SK-N-SH treated with all-trans-retinoic acid at 6 μM for 48 hours (cell line): ENCODE data around the gene CAPN10.

Source experiments
- ARNTL ChIP-seq: fragments of 450-650 bp; formaldehyde crosslinking; IDR thresholded peaks from 2 replicates; pipeline ENCODE4 v1.5.0; 2020; ENCODE audit warnings: low read depth, mild to moderate bottlenecking, moderate library complexity, borderline replicate concordance
- CREB5 ChIP-seq: fragments of 250-450 bp; sonication (Bioruptor Pico); IDR thresholded peaks from 2 replicates; pipeline ENCODE4 v1.5.1; 2020; ENCODE audit warnings: low read depth, mild to moderate bottlenecking, moderate library complexity
- CSDC2 ChIP-seq: fragments of 250-450 bp; sonication (Bioruptor Pico); IDR thresholded peaks from 2 replicates; pipeline ENCODE4 v1.5.0; 2020; ENCODE audit warnings: mild to moderate bottlenecking, moderate library complexity
- CSRNP3 ChIP-seq: fragments of 250-450 bp; sonication (Bioruptor Pico); IDR thresholded peaks from 2 replicates; pipeline ENCODE4 v1.5.1; 2021; ENCODE audit warnings: mild to moderate bottlenecking, moderate library complexity
- PATZ1 ChIP-seq: fragments of 250-450 bp; sonication (Bioruptor Pico); IDR thresholded peaks from 2 replicates; pipeline ENCODE4 v1.8.0; 2020; ENCODE audit warnings: mild to moderate bottlenecking, moderate library complexity, borderline replicate concordance
- RARB ChIP-seq: fragments of 250-450 bp; sonication (Bioruptor Pico); IDR thresholded peaks from 2 replicates; pipeline ENCODE4 v1.8.0; 2021; ENCODE audit warnings: mild to moderate bottlenecking, moderate library complexity
- TCF4 ChIP-seq: fragments of 250-450 bp; sonication (Bioruptor Pico); IDR thresholded peaks from 2 replicates; pipeline ENCODE4 v1.8.0; 2021; ENCODE audit warnings: mild to moderate bottlenecking, moderate library complexity, borderline replicate concordance
- TSHZ2 ChIP-seq: fragments of 250-450 bp; sonication (Bioruptor Pico); IDR thresholded peaks from 2 replicates; pipeline ENCODE4 v1.5.0; 2020; ENCODE audit warnings: mild to moderate bottlenecking, moderate library complexity
- ZC3H10 ChIP-seq: fragments of 250-450 bp; sonication (Bioruptor Pico); IDR thresholded peaks from 2 replicates; pipeline ENCODE4 v1.5.1; 2021; ENCODE audit warnings: mild to moderate bottlenecking, moderate library complexity
- ZFP30 ChIP-seq: fragments of 450-650 bp; formaldehyde crosslinking; IDR thresholded peaks from 2 replicates; pipeline ENCODE4 v1.5.0; 2022; ENCODE audit warnings: mild to moderate bottlenecking, moderate library complexity
- ZNF8 ChIP-seq: fragments of 450-650 bp; formaldehyde crosslinking; IDR thresholded peaks from 2 replicates; pipeline ENCODE4 v1.5.0; 2020; ENCODE audit warnings: mild to moderate bottlenecking, moderate library complexity
- TF ChIP-seq, protein P1 (sequence below): fragments of 250-450 bp; sonication (Bioruptor Pico); IDR thresholded peaks from 2 replicates; pipeline ENCODE4 v1.8.0; 2021; ENCODE audit warnings: low read depth, mild to moderate bottlenecking, moderate library complexity, borderline replicate concordance

GRCh38 chr2:240539906-240540305 lies 46.6 kb upstream of the CAPN10 start:
- TF ChIP-seq PATZ1 (CRISPR knock-in tag) (no peak), ZC3H10 (CRISPR knock-in tag) (no peak), CREB5 (CRISPR knock-in tag) (no peak), ZFP30 (CRISPR knock-in tag) (no peak), CSDC2 (no peak), ZNF8 (CRISPR knock-in tag) (no peak), RARB (no peak), CSRNP3 (CRISPR knock-in tag) (no peak), TCF4 (CRISPR knock-in tag) (no peak), ARNTL (CRISPR knock-in tag) (no peak), TSHZ2 (CRISPR knock-in tag) (no peak)
- TF ChIP-seq, protein P1, sequence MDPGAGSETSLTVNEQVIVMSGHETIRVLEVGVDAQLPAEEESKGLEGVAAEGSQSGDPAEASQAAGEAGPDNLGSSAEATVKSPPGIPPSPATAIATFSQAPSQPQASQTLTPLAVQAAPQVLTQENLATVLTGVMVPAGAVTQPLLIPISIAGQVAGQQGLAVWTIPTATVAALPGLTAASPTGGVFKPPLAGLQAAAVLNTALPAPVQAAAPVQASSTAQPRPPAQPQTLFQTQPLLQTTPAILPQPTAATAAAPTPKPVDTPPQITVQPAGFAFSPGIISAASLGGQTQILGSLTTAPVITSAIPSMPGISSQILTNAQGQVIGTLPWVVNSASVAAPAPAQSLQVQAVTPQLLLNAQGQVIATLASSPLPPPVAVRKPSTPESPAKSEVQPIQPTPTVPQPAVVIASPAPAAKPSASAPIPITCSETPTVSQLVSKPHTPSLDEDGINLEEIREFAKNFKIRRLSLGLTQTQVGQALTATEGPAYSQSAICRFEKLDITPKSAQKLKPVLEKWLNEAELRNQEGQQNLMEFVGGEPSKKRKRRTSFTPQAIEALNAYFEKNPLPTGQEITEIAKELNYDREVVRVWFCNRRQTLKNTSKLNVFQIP = no peak
